GM19238 (cell line): Measurements from ENCODE around the gene TERT.
"Not testable (repeated sequence)": the region's sequence is repeated elsewhere in the genome, so short reads cannot be mapped to it uniquely, and the experiment has no call there.

Experiments used
- DNase-seq: peaks from one replicate; pipeline ENCODE4 v3.0.0; 2011; ENCODE audit warnings: low spot score; ENCODE audit not compliant: insufficient read length

Gene TERT

GRCh38 chr5:1240496-1241260 lies 54.2 kb downstream of the TERT start:
- no peak for DNase-seq

DNA sequence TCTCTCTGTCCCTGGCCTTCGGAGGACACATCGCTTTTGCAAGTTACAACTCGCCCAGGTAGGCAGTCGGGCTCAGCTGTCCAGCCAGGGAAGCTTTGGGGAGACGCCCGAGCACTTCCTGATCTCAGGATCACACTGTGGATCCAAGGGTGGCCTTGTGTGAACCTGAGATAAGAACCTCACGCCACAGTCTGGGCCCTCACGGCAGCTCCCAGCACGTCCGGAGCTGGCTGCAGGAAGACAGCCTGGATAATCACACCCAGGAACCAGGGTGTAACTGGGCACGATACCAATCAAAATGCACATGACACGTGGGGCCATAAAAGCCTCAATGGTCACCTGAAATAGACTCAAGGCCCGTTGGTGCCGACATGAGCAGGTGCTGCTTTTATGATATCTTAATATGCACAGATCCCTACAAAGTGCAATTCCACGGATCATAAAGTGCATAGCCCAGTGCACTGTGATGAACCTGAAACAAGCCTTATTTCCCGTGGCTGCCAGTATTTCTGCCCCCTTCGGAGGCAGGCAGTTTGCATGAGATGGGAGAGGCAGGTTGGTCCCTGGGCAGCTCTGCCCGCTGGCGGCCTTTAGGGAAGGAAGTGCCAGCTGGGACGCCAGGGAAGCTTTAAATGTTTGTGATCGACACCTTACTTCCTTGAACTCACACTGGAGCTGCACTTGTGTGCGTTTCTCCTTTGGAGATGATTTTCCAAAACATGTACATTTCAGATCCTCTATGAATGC lies 55.2 kb downstream of the TERT start:
- no peak for DNase-seq

- no peak for DNase-seq
Observed at GRCh38 chr5:1235838-1236237, 59.0 kb downstream of the TERT start.

GRCh38 chr5:1235379-1235778 lies 59.5 kb downstream of the TERT start:
- DNase-seq: no peak

- no peak for DNase-seq
Observed at GRCh38 chr5:1232780-1233179, 62.1 kb downstream of the TERT start.

DNA sequence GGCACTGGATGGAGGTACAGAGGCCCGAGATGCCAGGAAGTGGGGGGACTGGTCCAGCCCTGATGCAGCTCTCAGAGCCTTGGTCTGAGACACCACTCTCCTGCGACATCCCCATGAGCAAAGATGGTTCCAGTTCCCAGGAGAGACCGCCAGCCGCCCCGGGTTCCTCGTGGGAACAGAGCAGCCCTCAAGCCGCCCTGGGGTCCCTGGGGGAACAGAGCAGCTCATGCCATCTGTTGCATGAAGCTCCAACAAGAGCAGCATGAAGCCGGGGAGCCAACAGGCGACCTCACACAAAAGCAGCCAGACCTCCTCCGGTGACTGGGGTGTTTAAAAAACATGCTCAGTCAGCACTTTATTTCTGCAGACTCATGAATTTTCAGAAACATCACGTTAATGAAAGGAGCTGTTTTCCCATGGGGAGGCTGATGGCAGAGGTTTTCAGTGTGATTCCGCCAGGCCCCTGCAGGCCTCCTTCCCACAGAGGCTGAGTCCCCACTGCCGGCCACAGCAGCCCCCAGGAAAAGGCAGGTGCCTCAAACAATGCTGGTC lies 63.4 kb downstream of the TERT start:
- no peak for DNase-seq

DNA sequence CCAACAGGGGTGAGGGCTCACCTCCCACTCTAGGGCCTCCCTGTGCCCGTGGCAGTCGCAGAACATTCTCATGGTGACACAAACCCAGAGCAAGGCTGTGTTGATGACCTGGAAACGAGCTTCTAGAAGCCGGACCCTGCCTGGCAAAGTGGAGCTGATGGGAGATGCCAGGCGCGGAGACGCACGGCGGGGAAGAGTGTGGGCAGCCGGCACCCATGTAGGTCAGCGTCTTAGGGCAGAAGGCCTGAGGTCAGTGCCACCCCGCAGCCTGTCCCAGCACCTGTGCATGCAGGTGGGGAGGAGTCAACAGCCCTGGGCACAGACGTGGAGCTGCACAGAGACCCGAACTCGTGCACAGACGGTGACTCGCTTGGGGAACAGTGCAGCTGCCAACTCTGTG lies 64.3 kb downstream of the TERT start:
- no peak for DNase-seq

GRCh38 chr5:1229822-1230221 lies 65.0 kb downstream of the TERT start:
- DNase-seq: no peak

DNA sequence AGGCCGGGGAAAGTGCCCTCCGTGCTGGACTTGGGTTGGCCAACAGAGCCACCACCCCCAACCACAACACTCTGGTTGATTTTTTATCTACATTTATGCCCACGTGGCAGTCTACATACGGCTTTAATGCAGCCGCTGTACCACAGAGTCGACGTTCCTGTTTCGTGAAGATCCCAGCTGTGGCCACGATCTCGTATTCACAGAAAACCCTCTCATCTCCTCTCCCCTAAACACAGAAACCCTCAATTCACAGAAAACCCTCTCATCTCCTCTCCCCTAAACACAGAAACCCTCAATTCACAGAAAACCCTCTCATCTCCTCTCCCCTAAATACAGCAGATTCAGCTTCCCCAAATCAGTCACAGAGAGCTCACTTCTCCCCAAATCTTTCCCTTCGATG lies 65.8 kb downstream of the TERT start:
- not testable (repeated sequence) for DNase-seq

DNA sequence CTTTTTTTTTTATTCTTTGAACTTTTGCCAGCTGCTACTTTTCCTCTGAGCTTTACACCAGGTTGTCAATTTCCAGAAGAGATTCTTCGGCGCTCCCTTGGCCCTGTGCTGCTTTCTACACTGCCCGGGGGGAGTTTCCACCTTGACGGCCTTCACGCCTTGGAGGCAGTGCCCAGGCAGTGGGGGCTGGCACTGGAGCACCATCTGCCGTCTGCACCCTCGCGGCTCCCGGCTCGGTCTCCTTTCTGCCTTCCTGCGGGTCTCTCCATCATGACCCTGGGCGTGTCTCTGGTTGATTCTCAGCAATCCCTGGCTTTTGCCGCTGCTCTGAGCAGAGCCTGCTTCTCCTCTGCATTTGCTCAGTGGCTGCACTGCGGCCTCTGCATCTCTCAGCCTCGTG lies 66.7 kb downstream of the TERT start:
- no peak for DNase-seq

DNA sequence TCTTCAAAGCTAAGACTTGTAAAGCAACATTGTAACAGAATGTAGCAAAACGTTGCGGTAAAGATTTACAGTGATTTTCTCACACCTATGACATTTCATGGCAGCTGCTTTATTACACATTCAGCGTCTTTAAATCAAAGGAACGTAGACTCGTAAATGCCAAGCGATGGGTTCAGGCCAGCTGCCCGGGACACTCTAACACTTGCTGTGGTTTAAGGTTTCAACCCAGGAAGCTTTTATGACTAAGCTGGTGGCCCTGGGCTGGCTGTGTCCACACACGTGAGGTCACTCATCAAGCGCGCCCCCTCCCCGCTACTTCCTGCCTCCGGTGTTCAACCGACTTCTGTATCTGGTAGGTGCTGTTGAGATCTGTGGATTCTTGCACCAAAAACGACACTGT lies 67.2 kb downstream of the TERT start:
- no peak for DNase-seq

DNA sequence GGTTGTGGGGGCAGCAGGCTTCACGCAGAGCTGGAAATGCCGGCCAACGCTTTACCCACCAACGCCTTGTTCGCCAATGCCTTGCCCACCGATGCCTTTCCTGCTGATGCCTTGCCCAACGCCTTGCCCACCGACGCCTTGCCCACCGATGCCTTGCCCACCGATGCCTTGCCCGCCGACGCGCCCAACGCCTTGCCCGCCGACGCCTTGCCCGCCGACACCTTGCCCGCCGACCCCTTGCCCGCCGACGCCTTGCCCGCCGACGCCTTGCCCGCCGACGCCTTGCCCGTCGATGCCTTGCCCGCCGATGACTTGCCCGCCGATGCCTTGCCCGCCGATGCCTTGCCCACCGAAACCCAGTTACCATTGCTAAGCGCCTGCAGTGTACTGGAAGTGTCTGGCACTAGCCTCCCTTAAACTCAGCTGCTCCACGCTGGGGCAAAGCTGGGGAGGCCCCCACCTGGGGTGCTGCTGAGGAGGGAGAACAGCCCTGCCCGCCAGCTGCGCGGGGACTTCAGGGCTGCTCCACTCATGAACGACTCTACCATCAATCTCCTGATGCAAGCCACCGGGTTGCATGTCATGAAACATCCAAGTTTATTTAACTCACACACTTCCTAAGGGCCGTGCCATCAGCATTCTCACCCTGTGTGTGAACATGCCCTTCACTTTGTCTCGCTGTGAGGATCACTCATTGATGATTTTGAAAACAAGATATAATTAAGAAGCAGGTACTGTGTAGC lies 67.9 kb downstream of the TERT start:
- DNase-seq: no peak

DNA sequence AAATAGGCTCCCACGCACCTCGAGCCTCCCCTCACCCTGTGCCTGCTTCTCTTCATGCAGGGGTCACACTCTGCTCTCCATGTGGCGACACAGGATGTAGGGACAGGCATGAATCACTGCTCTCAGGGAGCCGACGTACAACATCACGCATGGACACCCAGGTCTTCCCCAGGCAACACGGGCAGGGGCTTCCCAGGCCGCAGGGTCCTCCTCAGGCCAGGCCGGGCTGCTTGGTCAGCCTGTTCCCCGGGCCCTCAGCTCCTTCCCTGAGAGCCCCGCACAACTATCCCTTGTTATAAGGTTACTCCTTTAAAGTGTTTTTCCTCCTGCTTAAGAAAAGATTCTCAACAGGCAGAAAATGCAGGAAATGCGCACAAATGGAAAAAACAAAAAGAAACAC lies 68.6 kb downstream of the TERT start:
- DNase-seq: no peak

- no peak for DNase-seq
Observed at GRCh38 chr5:1225081-1225480, 69.8 kb downstream of the TERT start, which contains the start of gene SLC6A18. SLC6A18 (plus strand) TSS chr5:1225381; CDS start chr5:1225478, 97 bp downstream.

- no peak for DNase-seq
Observed at GRCh38 chr5:1224631-1225030, 70.2 kb downstream of the TERT start.

DNA sequence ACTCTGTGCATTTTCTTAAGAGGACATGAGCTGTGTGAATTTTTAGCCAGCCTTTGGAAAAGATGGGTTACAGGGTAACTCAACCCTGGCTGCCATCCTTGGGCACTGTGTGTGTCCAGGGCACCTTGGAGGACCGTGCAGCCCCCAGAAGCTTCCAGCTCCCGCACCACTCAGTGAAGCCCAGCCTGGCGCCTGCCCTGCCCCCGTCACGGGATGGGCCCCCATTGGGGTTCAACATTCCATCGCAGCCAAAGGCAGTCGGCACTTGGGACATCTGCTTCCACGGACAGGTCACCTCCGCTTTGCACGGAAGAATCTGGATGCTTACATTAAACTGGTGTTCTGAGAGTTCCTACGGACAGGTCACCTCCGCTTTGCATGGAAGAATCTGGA lies 71.6 kb downstream of the TERT start:
- no peak for DNase-seq

- no peak for DNase-seq
Observed at GRCh38 chr5:1222621-1223277, 72.1 kb downstream of the TERT start.

GRCh38 chr5:1222147-1222546 lies 72.7 kb downstream of the TERT start:
- no peak for DNase-seq

- DNase-seq: no peak
Observed at GRCh38 chr5:1221721-1222120, 73.1 kb downstream of the TERT start.

DNA sequence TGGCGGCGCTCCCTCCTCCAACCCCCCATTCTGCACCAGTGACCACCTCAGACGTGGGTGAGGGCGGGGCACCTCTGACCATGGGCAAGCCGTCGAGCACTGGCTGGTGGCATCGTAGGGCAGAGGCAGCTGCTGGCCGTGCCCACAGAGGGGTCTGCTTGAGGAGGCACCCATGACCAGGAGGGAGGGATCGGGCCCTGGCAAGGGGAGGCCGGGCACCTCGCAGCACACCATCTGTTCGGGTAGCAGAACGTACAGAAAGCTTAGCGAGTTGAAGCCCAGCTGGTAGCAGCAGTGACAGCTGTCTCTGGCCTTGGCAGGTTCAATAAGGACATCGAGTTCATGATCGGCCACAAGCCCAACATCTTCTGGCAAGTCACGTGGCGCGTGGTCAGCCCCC lies 74.0 kb downstream of the TERT start:
- DNase-seq: no peak

DNA sequence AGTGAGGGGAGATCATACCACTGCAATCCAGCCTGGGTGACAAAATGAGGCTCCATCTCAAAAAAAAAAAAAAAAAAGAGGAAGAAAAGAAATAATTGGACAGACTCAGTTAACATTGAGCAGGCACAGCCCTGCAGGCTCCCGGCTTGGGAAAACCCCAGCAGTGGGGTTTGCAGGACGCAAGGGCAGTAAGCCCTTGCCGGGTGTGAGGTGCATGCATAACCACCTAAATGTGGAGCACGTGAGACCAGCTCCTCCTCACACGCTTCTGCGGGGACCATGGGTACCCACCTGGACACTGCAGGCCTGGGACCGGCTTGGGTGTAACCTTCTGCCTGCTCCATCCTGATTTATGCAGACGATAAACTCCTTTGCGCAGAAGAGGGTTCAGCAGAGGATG lies 74.5 kb downstream of the TERT start:
- DNase-seq: no peak

- DNase-seq: no peak
Observed at GRCh38 chr5:1219768-1220100, 75.1 kb downstream of the TERT start.
